HepG2 (cell line): ENCODE data around the gene RUNX3.

ENCODE experiments used
- EP300 ChIP-seq, 3 experiments: sonication (generic) in 1 of 3; formaldehyde crosslinking in 1 of 3; IDR thresholded peaks; 2 replicates each; pipeline versions ENCODE4 v1.5.1 to v1.6.1; 2011 to 2020; ENCODE audit warnings: low read depth in 2 of 3, low read length in 2 of 3, borderline replicate concordance in 1 of 3, improper control_type of control experiment in 1 of 3, mild to moderate bottlenecking in 1 of 3, missing genetic modification reagents in 1 of 3, moderate library complexity in 1 of 3
- FOXK1 ChIP-seq: sonication (generic); formaldehyde crosslinking; IDR thresholded peaks from 2 replicates; pipeline ENCODE4 v1.4.0; 2020; ENCODE audit warnings: low read depth, missing genetic modification reagents, borderline replicate concordance
- PCBP2 ChIP-seq: fragments of 200-400 bp; formaldehyde crosslinking; optimal IDR thresholded peaks from 2 replicates; pipeline ENCODE3; 2018; ENCODE audit warnings: low read length, low read depth; ENCODE audit not compliant: poor library complexity, severe bottlenecking
- SKI ChIP-seq: fragments of 450-650 bp; IDR thresholded peaks from one replicate; pipeline ENCODE4 v1.6.1; 2018; ENCODE audit warnings: mild to moderate bottlenecking; ENCODE audit not compliant: partially characterized antibody
- SRF ChIP-seq: IDR thresholded peaks from 2 replicates; pipeline ENCODE4 v1.6.1; 2011; ENCODE audit warnings: mild to moderate bottlenecking, low read depth, low read length, moderate library complexity
- ZNF12 ChIP-seq: sonication (generic); formaldehyde crosslinking; IDR thresholded peaks from 2 replicates; pipeline ENCODE4 v1.5.0; 2020; ENCODE audit warnings: missing genetic modification reagents
- TF ChIP-seq, protein P1 (sequence below): sonication (generic); formaldehyde crosslinking; IDR thresholded peaks from 2 replicates; pipeline ENCODE4 v1.4.0; 2020; ENCODE audit warnings: missing genetic modification reagents

- TF ChIP-seq, protein P1, sequence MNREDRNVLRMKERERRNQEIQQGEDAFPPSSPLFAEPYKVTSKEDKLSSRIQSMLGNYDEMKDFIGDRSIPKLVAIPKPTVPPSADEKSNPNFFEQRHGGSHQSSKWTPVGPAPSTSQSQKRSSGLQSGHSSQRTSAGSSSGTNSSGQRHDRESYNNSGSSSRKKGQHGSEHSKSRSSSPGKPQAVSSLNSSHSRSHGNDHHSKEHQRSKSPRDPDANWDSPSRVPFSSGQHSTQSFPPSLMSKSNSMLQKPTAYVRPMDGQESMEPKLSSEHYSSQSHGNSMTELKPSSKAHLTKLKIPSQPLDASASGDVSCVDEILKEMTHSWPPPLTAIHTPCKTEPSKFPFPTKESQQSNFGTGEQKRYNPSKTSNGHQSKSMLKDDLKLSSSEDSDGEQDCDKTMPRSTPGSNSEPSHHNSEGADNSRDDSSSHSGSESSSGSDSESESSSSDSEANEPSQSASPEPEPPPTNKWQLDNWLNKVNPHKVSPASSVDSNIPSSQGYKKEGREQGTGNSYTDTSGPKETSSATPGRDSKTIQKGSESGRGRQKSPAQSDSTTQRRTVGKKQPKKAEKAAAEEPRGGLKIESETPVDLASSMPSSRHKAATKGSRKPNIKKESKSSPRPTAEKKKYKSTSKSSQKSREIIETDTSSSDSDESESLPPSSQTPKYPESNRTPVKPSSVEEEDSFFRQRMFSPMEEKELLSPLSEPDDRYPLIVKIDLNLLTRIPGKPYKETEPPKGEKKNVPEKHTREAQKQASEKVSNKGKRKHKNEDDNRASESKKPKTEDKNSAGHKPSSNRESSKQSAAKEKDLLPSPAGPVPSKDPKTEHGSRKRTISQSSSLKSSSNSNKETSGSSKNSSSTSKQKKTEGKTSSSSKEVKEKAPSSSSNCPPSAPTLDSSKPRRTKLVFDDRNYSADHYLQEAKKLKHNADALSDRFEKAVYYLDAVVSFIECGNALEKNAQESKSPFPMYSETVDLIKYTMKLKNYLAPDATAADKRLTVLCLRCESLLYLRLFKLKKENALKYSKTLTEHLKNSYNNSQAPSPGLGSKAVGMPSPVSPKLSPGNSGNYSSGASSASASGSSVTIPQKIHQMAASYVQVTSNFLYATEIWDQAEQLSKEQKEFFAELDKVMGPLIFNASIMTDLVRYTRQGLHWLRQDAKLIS: no peak
- TF ChIP-seq FOXK1 (CRISPR knock-in tag) (no peak), SRF (no peak), ZNF12 (CRISPR knock-in tag) (no peak), SKI (no peak), PCBP2 (no peak), EP300 (IDR thresholded peaks at IDR 0.05; ENCODE audit: low read depth in 2 of 2, low read length in 2 of 2) (no peak), EP300 (CRISPR knock-in tag; IDR thresholded peaks at IDR 0.05; ENCODE audit: borderline replicate concordance) (no peak)
Measured at GRCh38 chr1:24890887-24891286, 39.2 kb downstream of the RUNX3 start.
